Measurements from ENCODE around the gene CCDC141. TPM values are rescaled to one million over a fixed set of nuclear protein-coding genes. Genes with fewer than 3 reads are reported as not detected.

CCDC141 gene
- total RNA-seq, 2 experiments from 2014 or later = 30.6 to 31.5 TPM

DNA sequence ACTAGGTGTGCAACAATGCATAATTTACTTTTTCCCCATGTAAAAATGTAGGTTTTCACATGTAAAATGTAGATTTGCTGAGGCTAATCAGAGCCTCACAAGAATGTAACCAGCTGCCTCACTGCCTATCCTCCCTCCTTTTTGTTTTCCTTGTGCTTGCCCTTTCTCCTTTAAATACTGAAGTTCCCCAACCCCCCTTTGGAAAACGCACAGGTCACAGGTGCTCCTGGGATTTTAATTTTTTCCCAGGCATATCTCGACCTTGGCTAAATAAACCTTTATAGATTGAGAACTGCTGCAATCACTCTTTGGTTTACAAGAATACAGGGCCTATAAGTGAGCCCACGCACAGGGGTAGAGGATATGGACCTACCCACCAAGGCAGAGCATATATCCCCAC, 165.5 kb downstream of the CCDC141 start:
- no peaks in the 10 kb centered on the region for H3K36me3 ChIP-seq (ENCODE audit: insufficient read depth, low read length)
- POLR2A ChIA-PET = no interaction called here
- DNase-seq (no peak), ATAC-seq (ENCODE audit: poor library complexity) (no peak)
- Mint-ChIP-seq H3K4me3 (no peak overlapping the region), H3K9me3 (no peaks in the 10 kb centered on the region), H3K27me3 (no peaks in the 10 kb centered on the region), H3K27ac (no peak overlapping the region), H3K4me1 (ENCODE audit: low read depth) (no peaks in the 10 kb centered on the region), H3K36me3 (ENCODE audit: low read depth) (peaks cover 66% of the 10 kb centered on the region)
- no peaks in the 10 kb centered on the region for H3K4me1 ChIP-seq (ENCODE audit: insufficient read depth, low read length)
- CTCF ChIA-PET = no interaction called here
- TF ChIP-seq, protein P1, sequence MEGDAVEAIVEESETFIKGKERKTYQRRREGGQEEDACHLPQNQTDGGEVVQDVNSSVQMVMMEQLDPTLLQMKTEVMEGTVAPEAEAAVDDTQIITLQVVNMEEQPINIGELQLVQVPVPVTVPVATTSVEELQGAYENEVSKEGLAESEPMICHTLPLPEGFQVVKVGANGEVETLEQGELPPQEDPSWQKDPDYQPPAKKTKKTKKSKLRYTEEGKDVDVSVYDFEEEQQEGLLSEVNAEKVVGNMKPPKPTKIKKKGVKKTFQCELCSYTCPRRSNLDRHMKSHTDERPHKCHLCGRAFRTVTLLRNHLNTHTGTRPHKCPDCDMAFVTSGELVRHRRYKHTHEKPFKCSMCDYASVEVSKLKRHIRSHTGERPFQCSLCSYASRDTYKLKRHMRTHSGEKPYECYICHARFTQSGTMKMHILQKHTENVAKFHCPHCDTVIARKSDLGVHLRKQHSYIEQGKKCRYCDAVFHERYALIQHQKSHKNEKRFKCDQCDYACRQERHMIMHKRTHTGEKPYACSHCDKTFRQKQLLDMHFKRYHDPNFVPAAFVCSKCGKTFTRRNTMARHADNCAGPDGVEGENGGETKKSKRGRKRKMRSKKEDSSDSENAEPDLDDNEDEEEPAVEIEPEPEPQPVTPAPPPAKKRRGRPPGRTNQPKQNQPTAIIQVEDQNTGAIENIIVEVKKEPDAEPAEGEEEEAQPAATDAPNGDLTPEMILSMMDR (IDR thresholded peaks at IDR 0.05) = no peak
- no peaks in the 10 kb centered on the region for H3K9me3 ChIP-seq (ENCODE audit: control insufficient read depth in 1 of 2, insufficient read depth in 1 of 2, low read length in 2 of 2)
- no peaks in the 10 kb centered on the region for H3K27me3 ChIP-seq (ENCODE audit: control insufficient read depth in 1 of 2, insufficient read depth in 2 of 2, low read length in 2 of 2)
- no peak overlapping the region for H3K4me3 ChIP-seq (ENCODE audit: low read length)
- no peak overlapping the region for H3K27ac ChIP-seq (ENCODE audit: low read depth in 1 of 2, low read length in 2 of 2)
- intact Hi-C loops (cut with DNase I, micrococcal nuclease) = no loop called here

DNA sequence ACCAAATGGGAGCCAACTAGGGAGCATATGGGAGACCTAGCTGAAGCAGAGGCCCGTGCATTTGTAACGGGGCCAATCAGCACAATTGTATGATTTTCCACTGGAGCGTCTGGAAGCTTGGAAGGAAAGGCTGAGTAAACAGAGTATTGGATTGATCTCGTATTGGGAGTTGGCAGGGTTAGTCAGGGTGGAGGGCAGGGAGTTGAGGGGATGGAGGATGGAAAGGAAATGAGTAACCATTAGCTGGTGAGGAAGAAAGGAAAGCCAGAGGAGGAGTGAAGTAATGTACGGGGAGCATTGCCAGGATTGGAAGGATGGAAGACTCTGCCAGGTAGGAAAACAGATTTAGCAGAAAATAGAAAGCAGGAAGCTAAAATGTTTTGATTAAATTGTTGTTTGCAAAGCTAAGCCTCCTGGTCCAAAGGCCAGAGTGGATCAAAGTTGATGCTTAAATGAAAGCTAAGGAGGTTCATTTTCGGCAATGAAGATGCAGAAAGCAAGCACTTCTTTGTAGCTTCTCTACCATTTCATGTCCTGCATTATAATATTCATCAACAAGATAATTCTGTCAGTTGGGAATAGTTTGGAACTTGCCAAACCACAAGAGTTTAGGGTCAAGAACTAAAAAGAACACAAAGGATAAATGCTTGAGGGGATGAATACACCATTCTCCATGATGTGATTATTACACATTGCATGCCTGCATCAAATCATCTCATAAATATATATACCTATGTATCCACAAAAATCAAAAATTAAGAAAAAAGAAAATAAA, 167.1 kb downstream of the CCDC141 start:
- no peak for ATAC-seq (ENCODE audit: poor library complexity)
- H3K27ac Mint-ChIP-seq = no peak overlapping the region
- ChIA-PET CTCF (interaction anchor here (1.0 to 1.2 kb wide), 2 partner anchors 9 to 247 kb away, joined by 3 to 4 read pairs; no protein-coding TSS in a partner anchor), POLR2A (no interaction called here)
- DNase-seq = no peak
- H3K27me3 Mint-ChIP-seq = no peaks in the 10 kb centered on the region
- intact Hi-C loops (cut with DNase I, micrococcal nuclease) = no loop called here
- TF ChIP-seq, protein P1 (IDR thresholded peaks at IDR 0.05) = no peak
- Histone ChIP-seq H3K9me3 (ENCODE audit: control insufficient read depth in 1 of 2, insufficient read depth in 1 of 2, low read length in 2 of 2) (no peaks in the 10 kb centered on the region), H3K4me1 (ENCODE audit: insufficient read depth, low read length) (no peaks in the 10 kb centered on the region), H3K27ac (ENCODE audit: low read depth in 1 of 2, low read length in 2 of 2) (no peak overlapping the region), H3K36me3 (ENCODE audit: insufficient read depth, low read length) (no peaks in the 10 kb centered on the region), H3K27me3 (ENCODE audit: control insufficient read depth in 1 of 2, insufficient read depth in 2 of 2, low read length in 2 of 2) (no peaks in the 10 kb centered on the region), H3K4me3 (ENCODE audit: low read length) (no peak overlapping the region)
- no peaks in the 10 kb centered on the region for H3K9me3 Mint-ChIP-seq
- H3K36me3 Mint-ChIP-seq (ENCODE audit: low read depth) = peaks cover 66% of the 10 kb centered on the region
- H3K4me3 Mint-ChIP-seq = no peak overlapping the region
- no peaks in the 10 kb centered on the region for H3K4me1 Mint-ChIP-seq (ENCODE audit: low read depth)

- Mint-ChIP-seq H3K4me3 (no peak overlapping the region), H3K4me1 (ENCODE audit: low read depth) (no peaks in the 10 kb centered on the region), H3K27ac (no peak overlapping the region), H3K36me3 (ENCODE audit: low read depth) (peaks cover 78% of the 10 kb centered on the region), H3K9me3 (no peaks in the 10 kb centered on the region), H3K27me3 (no peaks in the 10 kb centered on the region)
- intact Hi-C loops (cut with DNase I, micrococcal nuclease) = no loop called here
- H3K36me3 ChIP-seq (ENCODE audit: insufficient read depth, low read length) = no peaks in the 10 kb centered on the region
- no peak for ATAC-seq (ENCODE audit: poor library complexity)
- ChIA-PET POLR2A (no interaction called here), CTCF (no interaction called here)
- no peaks in the 10 kb centered on the region for H3K4me1 ChIP-seq (ENCODE audit: insufficient read depth, low read length)
- H3K4me3 ChIP-seq (ENCODE audit: low read length) = no peak overlapping the region
- H3K27ac ChIP-seq (ENCODE audit: low read depth in 1 of 2, low read length in 2 of 2) = no peak overlapping the region
- no peaks in the 10 kb centered on the region for H3K9me3 ChIP-seq (ENCODE audit: control insufficient read depth in 1 of 2, insufficient read depth in 1 of 2, low read length in 2 of 2)
- TF ChIP-seq, protein P1 (IDR thresholded peaks at IDR 0.05) = no peak
- H3K27me3 ChIP-seq (ENCODE audit: control insufficient read depth in 1 of 2, insufficient read depth in 2 of 2, low read length in 2 of 2) = no peaks in the 10 kb centered on the region
- DNase-seq = no peak
These were observed 168.9 kb downstream of the CCDC141 start for GRCh38 chr2:178881075-178881474.
